PC-3 (cell line): Measurements from ENCODE around the gene FSTL4. TPM values are rescaled to one million over a fixed set of nuclear protein-coding genes. Genes with fewer than 3 reads are reported as not detected.

Experiments
- ATAC-seq: fragments of 200-7000 bp; cut with Tn5 transposase; 2 replicates; pipeline ENCODE4 v1.9.1; 2020; ENCODE audit warnings: mild to moderate bottlenecking, moderate library complexity
- BruUV-seq: library from RNA; stranded (reverse); fragments of 400-500 nt; replicated peaks from 2 replicates; lab custom pipeline; 2021; lab: Mats Ljungman, UMichigan
- CTCF ChIA-PET: fragments of 300-600 bp; sonication (Branson Sonifier 250); formaldehyde crosslinking; loops from one replicate; lab custom pipeline; 2022; ENCODE audit warnings: antibody characterized with exemption; lab: Charles Lee
- POLR2A ChIA-PET: fragments of 300-600 bp; sonication (Branson Sonifier 250); formaldehyde crosslinking; loops from one replicate; lab custom pipeline; 2022; ENCODE audit warnings: antibody characterized with exemption; ENCODE audit not compliant: unreplicated experiment; lab: Charles Lee
- DNase-seq: peaks from one replicate; pipeline ENCODE4 v3.0.0-alpha.2; 2015
- H2AFZ ChIP-seq: fragments of 300-600 bp; sonication (generic); 2 replicates; pipeline ENCODE4 v1.6.0; 2016; ENCODE audit warnings: antibody characterized with exemption, low read length
- H3F3A ChIP-seq: fragments of 300-600 bp; sonication (generic); one replicate; pipeline ENCODE4 v1.6.0; 2017; ENCODE audit warnings: antibody characterized with exemption, low read length, control low read depth, mild to moderate bottlenecking; ENCODE audit not compliant: unreplicated experiment
- H3K27ac ChIP-seq: fragments of 300-600 bp; sonication (generic); 2 replicates; pipeline ENCODE4 v1.5.1; 2016; ENCODE audit warnings: mild to moderate bottlenecking, low read length
- H3K27me3 ChIP-seq: fragments of 300-600 bp; sonication (generic); 2 replicates; pipeline ENCODE4 v1.6.1; 2016; ENCODE audit warnings: low read length, mixed read lengths
- H3K36me3 ChIP-seq: fragments of 300-600 bp; sonication (generic); 2 replicates; pipeline ENCODE4 v1.6.1; 2016; ENCODE audit warnings: low read depth, mixed run types, low read length, mixed read lengths
- H3K4me1 ChIP-seq: fragments of 300-600 bp; sonication (generic); 2 replicates; pipeline ENCODE4 v1.5.1; 2016; ENCODE audit warnings: low read length; ENCODE audit not compliant: insufficient read depth
- H3K4me2 ChIP-seq: fragments of 300-600 bp; sonication (generic); 2 replicates; pipeline ENCODE4 v1.6.0; 2016; ENCODE audit warnings: low read length
- H3K4me3 ChIP-seq: fragments of 300-600 bp; sonication (generic); 2 replicates; pipeline ENCODE4 v1.5.1; 2016; ENCODE audit warnings: mild to moderate bottlenecking, low read length, mixed read lengths
- H3K79me2 ChIP-seq: fragments of 300-600 bp; sonication (generic); 2 replicates; pipeline ENCODE4 v1.6.1; 2017; ENCODE audit warnings: low read length, mixed read lengths
- H3K9ac ChIP-seq: fragments of 300-600 bp; sonication (generic); 2 replicates; pipeline ENCODE4 v1.6.0; 2016; ENCODE audit warnings: mild to moderate bottlenecking, low read length
- H3K9me2 ChIP-seq: fragments of 300-600 bp; sonication (generic); replicated peaks from 2 replicates; pipeline ENCODE4 v1.6.1; 2016; ENCODE audit warnings: mixed run types, low read length, mixed read lengths
- H3K9me3 ChIP-seq: fragments of 300-600 bp; sonication (generic); 2 replicates; pipeline ENCODE4 v1.6.1; 2016; ENCODE audit warnings: low read length, mixed read lengths
- H4K20me1 ChIP-seq: fragments of 300-600 bp; sonication (generic); 2 replicates; pipeline ENCODE4 v1.6.1; 2016; ENCODE audit warnings: low read length, mixed read lengths
- EZH2 ChIP-seq: fragments of 300-600 bp; sonication (generic); IDR thresholded peaks from one replicate; pipeline ENCODE4 v1.6.1; 2017; ENCODE audit warnings: antibody characterized with exemption, mild to moderate bottlenecking, low read length; ENCODE audit not compliant: unreplicated experiment
- EZH2phosphoT487 ChIP-seq: fragments of 300-600 bp; sonication (generic); IDR thresholded peaks from 2 replicates; pipeline ENCODE4 v1.6.1; 2018; ENCODE audit warnings: mild to moderate bottlenecking, antibody characterized with exemption, low read length, borderline replicate concordance
- intact Hi-C: fragments of 100-400 bp; cut with micrococcal nuclease; formaldehyde crosslinking; loops from 2 replicates; pipeline ENCODE4 v1.9.0; 2023
- total RNA-seq: library from RNA; depleted of rRNA; stranded (reverse); fragments of >200 nt; gene quantifications from 2 replicates; pipeline ENCODE4 v1.2.3, GENCODE V29; 2014
- TF ChIP-seq, protein P1 (sequence below): fragments of 300-600 bp; sonication (generic); conservative IDR thresholded peaks from 2 replicates; pipeline ENCODE4 v1.5.1; 2017; ENCODE audit warnings: antibody characterized with exemption, low read depth, mild to moderate bottlenecking, low read length

Gene FSTL4
- total RNA-seq, 1 experiment from 2014 or later, result 4.2 TPM

GRCh38 chr5:133526368-133526767 is 86.0 kb downstream of the FSTL4 start:
- POLR2A ChIA-PET, result interaction anchor here (0.5 kb wide), 1 partner anchor 366 kb away, joined by 3 read pairs; no protein-coding TSS in a partner anchor
- TF ChIP-seq, protein P1, sequence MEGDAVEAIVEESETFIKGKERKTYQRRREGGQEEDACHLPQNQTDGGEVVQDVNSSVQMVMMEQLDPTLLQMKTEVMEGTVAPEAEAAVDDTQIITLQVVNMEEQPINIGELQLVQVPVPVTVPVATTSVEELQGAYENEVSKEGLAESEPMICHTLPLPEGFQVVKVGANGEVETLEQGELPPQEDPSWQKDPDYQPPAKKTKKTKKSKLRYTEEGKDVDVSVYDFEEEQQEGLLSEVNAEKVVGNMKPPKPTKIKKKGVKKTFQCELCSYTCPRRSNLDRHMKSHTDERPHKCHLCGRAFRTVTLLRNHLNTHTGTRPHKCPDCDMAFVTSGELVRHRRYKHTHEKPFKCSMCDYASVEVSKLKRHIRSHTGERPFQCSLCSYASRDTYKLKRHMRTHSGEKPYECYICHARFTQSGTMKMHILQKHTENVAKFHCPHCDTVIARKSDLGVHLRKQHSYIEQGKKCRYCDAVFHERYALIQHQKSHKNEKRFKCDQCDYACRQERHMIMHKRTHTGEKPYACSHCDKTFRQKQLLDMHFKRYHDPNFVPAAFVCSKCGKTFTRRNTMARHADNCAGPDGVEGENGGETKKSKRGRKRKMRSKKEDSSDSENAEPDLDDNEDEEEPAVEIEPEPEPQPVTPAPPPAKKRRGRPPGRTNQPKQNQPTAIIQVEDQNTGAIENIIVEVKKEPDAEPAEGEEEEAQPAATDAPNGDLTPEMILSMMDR, result no peak
- no peak for TF ChIP-seq EZH2
- TF ChIP-seq EZH2phosphoT487, result no peak
- Histone ChIP-seq H3K9me3 (no peaks in the 10 kb centered on the region), H3K4me1 (no peaks in the 10 kb centered on the region), H3K4me3 (no peak overlapping the region), H3K27ac (no peak overlapping the region), H4K20me1 (no peaks in the 10 kb centered on the region), H3K9ac (no peak overlapping the region), H3K79me2 (no peaks in the 10 kb centered on the region), H3K9me2 (no peaks in the 10 kb centered on the region), H3K4me2 (no peak overlapping the region), H3K27me3 (no peaks in the 10 kb centered on the region), H2AFZ (no peak overlapping the region), H3F3A (no peaks in the 10 kb centered on the region), H3K36me3 (no peaks in the 10 kb centered on the region)
- DNase-seq (no peak), ATAC-seq (no peak)
- CTCF ChIA-PET, result no interaction called here
- intact Hi-C loops, result no loop called here
- no TSS peak for BruUV-seq

GRCh38 chr5:133525126-133525525 is 87.2 kb downstream of the FSTL4 start:
- ChIA-PET CTCF (no interaction called here), POLR2A (no interaction called here)
- Histone ChIP-seq H3K27ac (no peak overlapping the region), H3K27me3 (no peaks in the 10 kb centered on the region), H4K20me1 (no peaks in the 10 kb centered on the region), H2AFZ (no peak overlapping the region), H3K9ac (no peak overlapping the region), H3K36me3 (no peaks in the 10 kb centered on the region), H3K9me2 (no peaks in the 10 kb centered on the region), H3K4me1 (no peaks in the 10 kb centered on the region), H3K79me2 (no peaks in the 10 kb centered on the region), H3K4me3 (no peak overlapping the region), H3F3A (no peaks in the 10 kb centered on the region), H3K9me3 (no peaks in the 10 kb centered on the region), H3K4me2 (no peak overlapping the region)
- intact Hi-C loops, result no loop called here
- DNase-seq (no peak), ATAC-seq (no peak)
- no TSS peak for BruUV-seq
- TF ChIP-seq EZH2phosphoT487 (no peak), EZH2 (no peak)
- TF ChIP-seq, protein P1, result no peak

- intact Hi-C loops, result no loop called here
- H4K20me1 ChIP-seq, result no peaks in the 10 kb centered on the region
- ChIA-PET POLR2A (no interaction called here), CTCF (no interaction called here)
- H3K4me1 ChIP-seq, result no peaks in the 10 kb centered on the region
- no peaks in the 10 kb centered on the region for H3F3A ChIP-seq
- no TSS peak for BruUV-seq
- H3K4me3 ChIP-seq, result no peak overlapping the region
- no peaks in the 10 kb centered on the region for H3K36me3 ChIP-seq
- H3K9me2 ChIP-seq, result no peaks in the 10 kb centered on the region
- no peaks in the 10 kb centered on the region for H3K9me3 ChIP-seq
- no peaks in the 10 kb centered on the region for H3K79me2 ChIP-seq
- no peak overlapping the region for H2AFZ ChIP-seq
- TF ChIP-seq, protein P1, result no peak
- TF ChIP-seq EZH2phosphoT487 (no peak), EZH2 (no peak)
- ATAC-seq (no peak), DNase-seq (no peak)
- H3K27ac ChIP-seq, result no peak overlapping the region
- H3K4me2 ChIP-seq, result no peak overlapping the region
- H3K9ac ChIP-seq, result no peak overlapping the region
- no peaks in the 10 kb centered on the region for H3K27me3 ChIP-seq
Measured at GRCh38 chr5:133524666-133525065, 87.7 kb downstream of the FSTL4 start.
